ENCODE results near the gene C6orf163. TPM values are rescaled to one million over a fixed set of nuclear protein-coding genes. Genes with fewer than 3 reads are reported as not detected.
"Not testable (repeated sequence)": the region's sequence is repeated elsewhere in the genome, so short reads cannot be mapped to it uniquely, and the experiment has no call there.

The C6orf163 gene
- total and polyA plus RNA-seq, 2 of the 4 experiments (the other 2 are of a cell fraction): 0.55 to 0.90 TPM

- H4K8ac ChIP-seq (ENCODE audit: low read depth in 2 of 2, low read length in 2 of 2); H3K9ac ChIP-seq (ENCODE audit: low read depth, low read length); H3K56ac ChIP-seq (ENCODE audit: extremely low read depth, insufficient read depth, low read length); H3K9me1 ChIP-seq (ENCODE audit: insufficient read depth, low read length); H3K4me3 ChIP-seq (ENCODE audit: insufficient read depth, low read depth, low read length); H3K36me3 ChIP-seq (ENCODE audit: control insufficient read depth, insufficient read depth, low read length); CTCF ChIA-PET; H3K23ac ChIP-seq (ENCODE audit: low read depth, low read length); H3K27me3 ChIP-seq (ENCODE audit: control insufficient read depth, insufficient read depth, low read length); H2BK120ac ChIP-seq (ENCODE audit: low read depth, low read length); H3K27ac ChIP-seq (ENCODE audit: insufficient read depth, low read length); H2AK5ac ChIP-seq (ENCODE audit: low read depth, low read length); DNase-seq; H2AK9ac ChIP-seq (replicated peaks; ENCODE audit: low read depth, low read length, poor library complexity); H2BK5ac ChIP-seq (ENCODE audit: low read depth, low read length, poor library complexity, severe bottlenecking); H3K14ac ChIP-seq (replicated peaks; ENCODE audit: low read depth, low read length); H3K18ac ChIP-seq (ENCODE audit: low read depth, low read length); H4K91ac ChIP-seq (ENCODE audit: insufficient read depth, low read depth, low read length); H4K5ac ChIP-seq (ENCODE audit: low read depth, low read length); POLR2A ChIA-PET (ENCODE audit: unreplicated experiment); H3K4me2 ChIP-seq (ENCODE audit: low read depth, low read length); dilution Hi-C loops (cut with HindIII; ENCODE audit: low sequenced_read_pairs, unreplicated experiment); H2BK20ac ChIP-seq (ENCODE audit: low read depth, low read length); H3K4me1 ChIP-seq (ENCODE audit: control insufficient read depth, insufficient read depth, low read length); H3K4ac ChIP-seq (ENCODE audit: low read depth, low read length); H2AFZ ChIP-seq (replicated peaks; ENCODE audit: low read length, poor library complexity); H2BK15ac ChIP-seq (ENCODE audit: low read depth, low read length); in situ Hi-C loops (cut with MboI; ENCODE audit: low sequenced_read_pairs); ATAC-seq (ENCODE audit: low read depth); H4K20me1 ChIP-seq (ENCODE audit: insufficient read depth, low read length); BruUV-seq (replicated peaks); H3K9me3 ChIP-seq (ENCODE audit: control insufficient read depth, insufficient read depth, low read length): not testable (repeated sequence)
- intact Hi-C loops (cut with micrococcal nuclease): loop anchor here (5.0 kb wide), 1 partner anchor 187 kb away; no protein-coding TSS in a partner anchor
- no CpG with 5 or more reads among the region's 1 CpG for WGBS, 2 experiments (ENCODE audit: extremely low coverage in 2 of 2, insufficient read length in 1 of 2)
- H3K79me1 ChIP-seq (ENCODE audit: low read depth in 1 of 2, low read length in 2 of 2): peaks cover 7 to 12% of the 10 kb centered on the region in 2 experiments; a peak in 3 of 4 replicates
Measured at GRCh38 chr6:87323880-87324279, 20.7 kb upstream of the C6orf163 start.

Measured in IMR-90 (cell line).